Ascending aorta (tissue), 2 donors: Measurements from ENCODE around the gene EEF1AKMT4. TPM values are rescaled to one million over a fixed set of nuclear protein-coding genes. Genes with fewer than 3 reads are reported as not detected.

Source experiments
- DNase-seq, 2 donors: peaks; one replicate each; pipeline ENCODE4 v3.0.0-alpha.2; 2019; ENCODE audit warnings: low spot score in 2 of 2
- H3K27ac ChIP-seq, 2 donors: fragments of 200-600 bp; sonication (generic); one replicate each; pipeline ENCODE4 v1.5.1; 2016 to 2017; ENCODE audit warnings: mild to moderate bottlenecking in 1 of 2
- H3K27me3 ChIP-seq: fragments of 200-600 bp; sonication (generic); one replicate; pipeline ENCODE4 v1.5.1; 2017
- H3K36me3 ChIP-seq, 2 donors: fragments of 200-600 bp; sonication (generic); one replicate each; pipeline ENCODE4 v1.5.1; 2016
- H3K4me1 ChIP-seq, 2 donors: fragments of 200-600 bp; sonication (generic); one replicate each; pipeline ENCODE4 v1.5.1; 2016 to 2017; ENCODE audit warnings: mild to moderate bottlenecking in 1 of 2
- H3K4me3 ChIP-seq, 2 donors: fragments of 200-600 bp; sonication (generic); one replicate each; pipeline ENCODE4 v1.5.1; 2016 to 2017; ENCODE audit warnings: mild to moderate bottlenecking in 1 of 2
- H3K9me3 ChIP-seq, 2 donors: fragments of 200-600 bp; sonication (generic); one replicate each; pipeline ENCODE4 v1.5.1; 2016
- CTCF ChIP-seq, 3 experiments: fragments of 200-600 bp in 2 of 3; fragments of 450-650 bp in 1 of 3; sonication (generic) in 2 of 3; IDR thresholded peaks; one replicate each; pipeline ENCODE4 v1.5.1; 2016 to 2019; ENCODE audit warnings: antibody characterized with exemption in 3 of 3, mild to moderate bottlenecking in 1 of 3, moderate library complexity in 1 of 3
- intact Hi-C: fragments of 100-400 bp; cut with DNase I; formaldehyde crosslinking; loops from one replicate; pipeline ENCODE4 v1.15.1; 2023
- total RNA-seq: library from RNA; depleted of rRNA; stranded (reverse); fragments of >200 nt; gene quantifications from one replicate; pipeline ENCODE4 v1.1.0, GENCODE V29; 2016

EEF1AKMT4 gene
- total RNA-seq, 1 donor from 2014 or later = 4.8 TPM

- Histone ChIP-seq H3K36me3 (no peaks in the 10 kb centered on the region), H3K4me3 (no peak overlapping the region), H3K27ac (no peak overlapping the region), H3K4me1 (no peaks in the 10 kb centered on the region), H3K9me3 (no peaks in the 10 kb centered on the region), H3K27me3 (no peaks in the 10 kb centered on the region)
- intact Hi-C loops = no loop called here
- no peak for DNase-seq
- TF ChIP-seq CTCF (IDR thresholded peaks at IDR 0.05) = no peak
Measured at GRCh38 chr3:184291738-184292445, 42.4 kb downstream of the EEF1AKMT4 start.

GRCh38 chr3:184295771-184296170, 46.3 kb downstream of the EEF1AKMT4 start:
- no peak overlapping the region for H3K4me3 ChIP-seq
- H3K27ac ChIP-seq = no peak overlapping the region
- H3K27me3 ChIP-seq = no peaks in the 10 kb centered on the region
- TF ChIP-seq CTCF (IDR thresholded peaks at IDR 0.05) = no peak
- intact Hi-C loops = loop anchor here (5.0 kb wide), 1 partner anchor 408 kb away; no protein-coding TSS in a partner anchor
- no peaks in the 10 kb centered on the region for H3K9me3 ChIP-seq
- peaks cover 3 to 7% of the 10 kb centered on the region in 2 donors for H3K36me3 ChIP-seq
- no peaks in the 10 kb centered on the region for H3K4me1 ChIP-seq
- no peak for DNase-seq

DNA sequence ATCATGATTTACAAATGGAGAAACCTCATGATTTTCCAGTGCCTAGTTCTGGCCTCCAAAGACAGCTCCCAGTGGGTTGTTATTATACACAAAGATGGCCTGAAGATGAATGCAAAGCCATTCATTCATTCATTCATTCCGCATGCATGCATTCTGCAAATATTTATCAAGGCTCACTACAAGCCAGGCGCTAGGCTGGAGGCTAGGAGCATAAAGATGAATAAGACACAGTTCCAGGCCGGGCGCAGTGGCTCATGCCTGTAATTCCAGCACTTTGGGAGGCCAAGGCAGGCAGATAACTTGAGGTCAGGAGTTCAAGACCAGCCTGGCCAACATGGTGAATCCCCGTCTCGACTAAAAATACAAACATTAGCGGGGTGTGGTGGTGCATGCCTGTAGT, 47.1 kb downstream of the EEF1AKMT4 start:
- Histone ChIP-seq H3K4me3 (no peak overlapping the region), H3K27ac (no peak overlapping the region), H3K9me3 (no peaks in the 10 kb centered on the region), H3K36me3 (peaks cover 11 to 14% of the 10 kb centered on the region in 2 donors), H3K4me1 (no peaks in the 10 kb centered on the region), H3K27me3 (no peaks in the 10 kb centered on the region)
- DNase-seq = no peak
- intact Hi-C loops = loop anchor here (5.0 kb wide), 1 partner anchor 409 kb away; no protein-coding TSS in a partner anchor
- TF ChIP-seq CTCF (IDR thresholded peaks at IDR 0.05) = no peak

DNA sequence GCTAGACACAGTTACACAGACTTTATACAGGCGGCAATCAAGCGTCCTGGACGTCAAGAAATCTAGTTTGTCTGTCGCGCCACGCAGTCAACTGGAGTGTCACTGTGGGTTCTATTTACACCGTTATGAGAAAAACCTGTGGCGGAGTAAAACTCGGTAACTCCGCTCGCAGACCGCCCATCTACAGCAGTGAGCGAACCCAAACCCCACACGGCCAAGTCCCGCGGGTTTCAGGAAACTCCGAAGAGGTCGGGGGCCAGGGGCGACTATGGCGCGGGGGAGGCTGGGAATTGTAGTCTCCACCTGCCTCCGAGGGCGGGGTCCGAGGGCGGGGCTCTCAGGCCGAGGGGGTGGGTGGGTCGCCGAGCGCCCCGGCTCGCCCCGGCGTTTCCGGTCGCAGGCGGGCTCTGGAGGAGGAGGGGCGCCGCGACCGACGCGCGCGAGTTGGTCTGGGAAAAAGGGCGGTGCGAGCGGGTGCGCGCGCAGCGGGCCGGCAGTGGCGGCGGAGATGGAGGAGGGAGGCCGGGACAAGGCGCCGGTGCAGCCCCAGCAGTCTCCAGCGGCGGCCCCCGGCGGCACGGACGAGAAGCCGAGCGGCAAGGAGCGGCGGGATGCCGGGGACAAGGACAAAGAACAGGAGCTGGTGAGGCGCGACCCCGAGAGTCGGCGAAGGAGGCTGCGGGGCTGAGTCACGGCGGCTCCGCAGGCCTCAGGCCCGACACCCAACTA, 49.5 kb downstream of the EEF1AKMT4 start, which contains the start of gene PSMD2:
Gene PSMD2 (plus strand): TSS at position 483 of the 729 bp plus-strand sequence. CDS start 26 bp downstream, at position 509.
- peak in 1 of 3 experiments; percentile 18 for TF ChIP-seq CTCF (IDR thresholded peaks at IDR 0.05)
- intact Hi-C loops = loop anchor here (1.0 to 5.0 kb wide), 9 partner anchors 15 to 412 kb away; partner anchors contain the start of genes ABCF3, AP2M1, CLCN2 and EEF1AKMT4
- no peaks in the 10 kb centered on the region for H3K4me1 ChIP-seq
- H3K9me3 ChIP-seq = no peaks in the 10 kb centered on the region
- H3K4me3 ChIP-seq = peak within 1 kb of the TSS; percentile 75 to 78
- H3K36me3 ChIP-seq = peaks cover 34 to 36% of the 10 kb centered on the region in 2 donors
- H3K27ac ChIP-seq = peak within 1 kb of the TSS; percentile 73 to 76
- no peaks in the 10 kb centered on the region for H3K27me3 ChIP-seq
- DNase-seq = peak; percentile 84 to 99

DNA sequence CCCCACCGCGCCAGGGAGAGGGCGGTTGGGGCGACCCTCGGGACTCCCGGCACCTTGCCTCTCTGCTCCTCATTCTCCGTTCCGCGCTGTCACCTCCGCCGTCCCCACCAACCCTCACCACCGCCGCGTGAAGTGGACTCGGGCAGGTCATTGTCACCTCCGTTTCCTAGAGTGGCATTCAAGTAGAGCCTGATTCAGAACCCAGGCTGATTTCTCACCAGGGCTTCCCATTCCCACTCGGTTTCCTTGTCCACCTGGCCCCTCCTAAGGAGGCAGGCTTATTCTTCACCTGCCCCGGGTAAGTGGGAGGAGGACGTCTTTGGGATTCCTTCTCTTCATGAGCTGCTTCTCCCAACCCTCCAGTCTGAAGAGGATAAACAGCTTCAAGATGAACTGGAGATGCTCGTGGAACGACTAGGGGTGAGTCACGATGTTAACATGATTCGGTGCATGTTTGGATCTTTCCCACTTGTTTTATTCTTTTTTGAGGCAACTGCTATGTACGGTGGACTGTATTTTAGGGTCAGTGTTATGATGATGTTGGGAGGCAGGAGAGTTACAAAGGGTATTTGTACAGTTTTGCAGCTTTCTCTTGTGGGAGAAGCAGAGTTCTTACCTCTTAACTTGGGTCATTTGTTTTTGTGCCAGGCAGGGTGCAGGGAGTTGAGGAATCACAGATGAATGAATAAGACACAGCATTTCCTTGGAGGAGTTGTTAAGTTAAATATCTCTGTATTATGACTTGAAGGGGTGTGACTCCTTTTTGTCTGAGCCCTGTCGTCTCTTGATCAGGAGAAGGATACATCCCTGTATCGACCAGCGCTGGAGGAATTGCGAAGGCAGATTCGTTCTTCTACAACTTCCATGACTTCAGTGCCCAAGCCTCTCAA, 50.3 kb downstream of the EEF1AKMT4 start:
- intact Hi-C loops = loop anchor here (1.0 to 5.0 kb wide), 9 partner anchors 15 to 412 kb away; partner anchors contain the start of genes ABCF3, AP2M1, CLCN2 and EEF1AKMT4
- DNase-seq = no peak
- H3K9me3 ChIP-seq = no peaks in the 10 kb centered on the region
- TF ChIP-seq CTCF (IDR thresholded peaks at IDR 0.05) = no peak
- H3K4me1 ChIP-seq = no peaks in the 10 kb centered on the region
- peaks cover 42 to 44% of the 10 kb centered on the region in 2 donors for H3K36me3 ChIP-seq
- H3K4me3 ChIP-seq = peak overlapping the region; percentile 75 to 78
- H3K27me3 ChIP-seq = no peaks in the 10 kb centered on the region
- peak overlapping the region; percentile 50 to 73 for H3K27ac ChIP-seq
